ENCODE results near the gene OPHN1.
A peak's percentile ranks its signal among the peaks of the same experiment; 100 is the strongest.

Gene OPHN1

DNA sequence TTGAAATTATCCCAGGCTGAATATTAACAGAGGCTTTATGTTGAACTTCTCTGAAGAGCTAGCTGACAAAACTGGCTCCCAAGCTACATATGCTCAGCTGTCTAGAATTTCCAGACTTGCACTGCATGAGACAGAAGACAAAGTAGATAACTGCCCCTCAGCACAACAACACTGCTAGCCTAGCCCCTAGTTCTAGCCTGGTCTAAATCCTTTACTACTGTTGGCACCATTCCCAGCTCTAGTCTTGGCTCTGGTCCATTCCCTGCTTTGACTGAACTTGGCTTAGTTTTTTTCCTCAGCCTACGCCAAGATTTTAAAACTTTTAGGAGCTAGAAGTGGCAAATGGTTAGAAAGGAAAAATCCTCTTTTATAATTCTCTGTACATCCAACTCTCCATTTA lies 7.6 kb upstream of the OPHN1 start:
- no peak overlapping the region for H3K9ac ChIP-seq (ENCODE audit: low read length)
- H3K27me3 ChIP-seq (ENCODE audit: control insufficient read depth, insufficient read depth, low read length), result no peaks in the 10 kb centered on the region
- H3K4me1 ChIP-seq (ENCODE audit: control insufficient read depth, insufficient read depth, low read length), result no peaks in the 10 kb centered on the region
- H3K36me3 ChIP-seq (ENCODE audit: control insufficient read depth, insufficient read depth, low read length), result no peaks in the 10 kb centered on the region
- no peak overlapping the region for H3K4me3 ChIP-seq (ENCODE audit: low read length)
- H3K9me3 ChIP-seq (ENCODE audit: control insufficient read depth, low read length), result no peaks in the 10 kb centered on the region

GRCh38 chrX:68440442-68440841 lies 7.1 kb upstream of the OPHN1 start:
- no peak overlapping the region for H3K4me3 ChIP-seq (ENCODE audit: low read length)
- no peak overlapping the region for H3K9ac ChIP-seq (ENCODE audit: low read length)

GRCh38 chrX:68439341-68439740 lies 6.0 kb upstream of the OPHN1 start:
- H3K27me3 ChIP-seq (ENCODE audit: control insufficient read depth, insufficient read depth, low read length), result no peaks in the 10 kb centered on the region
- H3K36me3 ChIP-seq (ENCODE audit: control insufficient read depth, insufficient read depth, low read length), result no peaks in the 10 kb centered on the region
- no peaks in the 10 kb centered on the region for H3K4me1 ChIP-seq (ENCODE audit: control insufficient read depth, insufficient read depth, low read length)
- H3K4me3 ChIP-seq (ENCODE audit: low read length), result no peak overlapping the region
- H3K9ac ChIP-seq (ENCODE audit: low read length), result no peak overlapping the region
- H3K9me3 ChIP-seq (ENCODE audit: control insufficient read depth, low read length), result no peaks in the 10 kb centered on the region

More at GRCh38 chrX:68440442-68440841, 7.1 kb upstream of the OPHN1 start:
- Histone ChIP-seq H3K36me3 (ENCODE audit: control insufficient read depth, insufficient read depth, low read length) (no peaks in the 10 kb centered on the region), H3K27me3 (ENCODE audit: control insufficient read depth, insufficient read depth, low read length) (no peaks in the 10 kb centered on the region), H3K4me1 (ENCODE audit: control insufficient read depth, insufficient read depth, low read length) (no peaks in the 10 kb centered on the region), H3K9me3 (ENCODE audit: control insufficient read depth, low read length) (no peaks in the 10 kb centered on the region)

DNA sequence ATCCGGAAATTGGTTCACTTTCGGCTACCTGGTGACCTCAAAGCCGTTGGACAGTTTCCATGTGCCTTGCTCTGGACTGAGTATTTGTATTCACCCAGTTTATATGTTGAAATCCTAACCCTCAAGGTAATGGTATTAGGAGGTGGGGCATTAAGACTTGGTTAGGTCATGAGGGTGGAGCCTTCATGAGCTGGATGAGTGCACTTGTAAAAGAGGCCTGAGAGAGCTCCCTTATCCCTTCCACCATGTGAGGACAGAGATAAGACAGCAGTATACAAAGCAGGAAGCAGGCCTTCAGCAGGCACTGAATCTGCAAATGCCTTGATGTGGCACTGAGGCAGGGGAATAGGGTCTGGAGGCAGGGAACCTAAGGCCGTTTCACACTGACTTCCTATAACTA lies 5.3 kb upstream of the OPHN1 start:
- H3K4me1 ChIP-seq (ENCODE audit: control insufficient read depth, insufficient read depth, low read length), result no peaks in the 10 kb centered on the region
- H3K36me3 ChIP-seq (ENCODE audit: control insufficient read depth, insufficient read depth, low read length), result no peaks in the 10 kb centered on the region
- H3K9me3 ChIP-seq (ENCODE audit: control insufficient read depth, low read length), result no peaks in the 10 kb centered on the region
- no peak overlapping the region for H3K9ac ChIP-seq (ENCODE audit: low read length)
- no peak overlapping the region for H3K4me3 ChIP-seq (ENCODE audit: low read length)
- no peaks in the 10 kb centered on the region for H3K27me3 ChIP-seq (ENCODE audit: control insufficient read depth, insufficient read depth, low read length)

- Histone ChIP-seq H3K36me3 (ENCODE audit: control insufficient read depth, insufficient read depth, low read length) (no peaks in the 10 kb centered on the region), H3K9ac (ENCODE audit: low read length) (peak overlapping the region; percentile 71), H3K4me1 (ENCODE audit: control insufficient read depth, insufficient read depth, low read length) (no peaks in the 10 kb centered on the region), H3K27me3 (ENCODE audit: control insufficient read depth, insufficient read depth, low read length) (no peaks in the 10 kb centered on the region), H3K4me3 (ENCODE audit: low read length) (peak overlapping the region; percentile 77), H3K9me3 (ENCODE audit: control insufficient read depth, low read length) (no peaks in the 10 kb centered on the region)
Measured at GRCh38 chrX:68433981-68434299, 645 bp upstream of the OPHN1 start.

DNA sequence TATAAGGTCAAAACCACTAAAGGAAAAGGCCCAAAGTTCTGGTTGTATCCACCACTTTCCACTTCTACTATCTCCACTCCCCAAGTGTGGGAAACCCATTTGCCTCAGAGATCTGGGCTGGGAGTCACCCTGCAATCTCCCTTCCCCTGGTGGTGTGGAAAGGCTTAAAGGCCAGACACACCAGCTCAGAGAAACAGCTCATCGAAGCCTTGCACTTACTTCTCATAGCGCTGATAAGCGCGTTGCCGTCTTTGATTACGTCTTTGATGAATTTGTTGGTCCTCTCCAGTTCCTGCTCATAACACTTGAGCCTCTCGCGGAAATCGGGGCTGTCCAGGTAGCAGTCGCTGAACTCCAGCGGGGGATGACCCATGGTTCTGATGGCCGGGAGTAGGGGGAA lies 647 bp downstream of the OPHN1 start:
- Histone ChIP-seq H3K27me3 (ENCODE audit: control insufficient read depth, insufficient read depth, low read length) (no peaks in the 10 kb centered on the region), H3K4me3 (ENCODE audit: low read length) (peak overlapping the region; percentile 77), H3K9me3 (ENCODE audit: control insufficient read depth, low read length) (no peaks in the 10 kb centered on the region), H3K36me3 (ENCODE audit: control insufficient read depth, insufficient read depth, low read length) (no peaks in the 10 kb centered on the region), H3K9ac (ENCODE audit: low read length) (peak overlapping the region; percentile 71), H3K4me1 (ENCODE audit: control insufficient read depth, insufficient read depth, low read length) (no peaks in the 10 kb centered on the region)

GRCh38 chrX:68431836-68432235 lies 1.5 kb downstream of the OPHN1 start:
- Histone ChIP-seq H3K9me3 (ENCODE audit: control insufficient read depth, low read length) (no peaks in the 10 kb centered on the region), H3K4me1 (ENCODE audit: control insufficient read depth, insufficient read depth, low read length) (no peaks in the 10 kb centered on the region), H3K36me3 (ENCODE audit: control insufficient read depth, insufficient read depth, low read length) (no peaks in the 10 kb centered on the region), H3K27me3 (ENCODE audit: control insufficient read depth, insufficient read depth, low read length) (no peaks in the 10 kb centered on the region), H3K9ac (ENCODE audit: low read length) (no peak overlapping the region), H3K4me3 (ENCODE audit: low read length) (no peak overlapping the region)

DNA sequence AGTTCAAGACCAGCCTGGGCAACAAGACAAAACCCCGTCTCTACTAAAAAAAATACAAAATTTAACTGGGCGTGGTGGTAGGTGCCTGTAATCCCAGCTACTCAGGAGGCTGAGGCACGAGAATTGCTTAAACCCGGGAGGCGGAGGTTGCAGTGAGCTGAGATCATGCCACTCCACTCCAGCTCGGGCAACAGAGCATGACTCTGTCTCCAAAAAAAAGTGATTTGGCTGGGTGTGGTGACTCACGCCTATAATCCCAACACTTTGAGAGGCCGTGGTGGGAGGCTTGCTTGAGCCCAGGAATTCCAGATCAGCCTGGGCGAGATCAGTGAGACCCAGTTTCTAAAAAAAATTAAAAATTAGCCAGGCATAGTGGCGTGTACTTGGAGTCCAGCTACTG lies 4.1 kb downstream of the OPHN1 start:
- H3K9me3 ChIP-seq (ENCODE audit: control insufficient read depth, low read length), result no peaks in the 10 kb centered on the region
- no peaks in the 10 kb centered on the region for H3K4me1 ChIP-seq (ENCODE audit: control insufficient read depth, insufficient read depth, low read length)
- no peaks in the 10 kb centered on the region for H3K27me3 ChIP-seq (ENCODE audit: control insufficient read depth, insufficient read depth, low read length)
- no peaks in the 10 kb centered on the region for H3K36me3 ChIP-seq (ENCODE audit: control insufficient read depth, insufficient read depth, low read length)
- no peak overlapping the region for H3K9ac ChIP-seq (ENCODE audit: low read length)
- no peak overlapping the region for H3K4me3 ChIP-seq (ENCODE audit: low read length)

- Histone ChIP-seq H3K4me1 (ENCODE audit: control insufficient read depth, insufficient read depth, low read length) (no peaks in the 10 kb centered on the region), H3K27me3 (ENCODE audit: control insufficient read depth, insufficient read depth, low read length) (no peaks in the 10 kb centered on the region), H3K4me3 (ENCODE audit: low read length) (no peak overlapping the region), H3K36me3 (ENCODE audit: control insufficient read depth, insufficient read depth, low read length) (no peaks in the 10 kb centered on the region), H3K9ac (ENCODE audit: low read length) (no peak overlapping the region), H3K9me3 (ENCODE audit: control insufficient read depth, low read length) (no peaks in the 10 kb centered on the region)
Measured at GRCh38 chrX:68428431-68428830, 4.9 kb downstream of the OPHN1 start.

- no peaks in the 10 kb centered on the region for H3K9me3 ChIP-seq (ENCODE audit: control insufficient read depth, low read length)
- no peak overlapping the region for H3K4me3 ChIP-seq (ENCODE audit: low read length)
- H3K27me3 ChIP-seq (ENCODE audit: control insufficient read depth, insufficient read depth, low read length), result no peaks in the 10 kb centered on the region
- no peaks in the 10 kb centered on the region for H3K4me1 ChIP-seq (ENCODE audit: control insufficient read depth, insufficient read depth, low read length)
- H3K36me3 ChIP-seq (ENCODE audit: control insufficient read depth, insufficient read depth, low read length), result no peaks in the 10 kb centered on the region
- no peak overlapping the region for H3K9ac ChIP-seq (ENCODE audit: low read length)
Measured at GRCh38 chrX:68424719-68425118, 8.6 kb downstream of the OPHN1 start.

GRCh38 chrX:68422478-68422877 lies 10.8 kb downstream of the OPHN1 start:
- H3K36me3 ChIP-seq (ENCODE audit: control insufficient read depth, insufficient read depth, low read length), result no peaks in the 10 kb centered on the region
- H3K9me3 ChIP-seq (ENCODE audit: control insufficient read depth, low read length), result no peaks in the 10 kb centered on the region
- no peak overlapping the region for H3K9ac ChIP-seq (ENCODE audit: low read length)
- no peaks in the 10 kb centered on the region for H3K27me3 ChIP-seq (ENCODE audit: control insufficient read depth, insufficient read depth, low read length)
- no peak overlapping the region for H3K4me3 ChIP-seq (ENCODE audit: low read length)
- no peaks in the 10 kb centered on the region for H3K4me1 ChIP-seq (ENCODE audit: control insufficient read depth, insufficient read depth, low read length)

GRCh38 chrX:68421636-68422035 lies 11.7 kb downstream of the OPHN1 start:
- H3K27me3 ChIP-seq (ENCODE audit: control insufficient read depth, insufficient read depth, low read length), result no peaks in the 10 kb centered on the region
- no peak overlapping the region for H3K9ac ChIP-seq (ENCODE audit: low read length)
- H3K4me1 ChIP-seq (ENCODE audit: control insufficient read depth, insufficient read depth, low read length), result peaks cover 2% of the 10 kb centered on the region
- no peak overlapping the region for H3K4me3 ChIP-seq (ENCODE audit: low read length)
- H3K9me3 ChIP-seq (ENCODE audit: control insufficient read depth, low read length), result no peaks in the 10 kb centered on the region
- H3K36me3 ChIP-seq (ENCODE audit: control insufficient read depth, insufficient read depth, low read length), result no peaks in the 10 kb centered on the region

- H3K4me1 ChIP-seq (ENCODE audit: control insufficient read depth, insufficient read depth, low read length), result peaks cover 4% of the 10 kb centered on the region
- no peak overlapping the region for H3K9ac ChIP-seq (ENCODE audit: low read length)
- no peak overlapping the region for H3K4me3 ChIP-seq (ENCODE audit: low read length)
- no peaks in the 10 kb centered on the region for H3K36me3 ChIP-seq (ENCODE audit: control insufficient read depth, insufficient read depth, low read length)
- no peaks in the 10 kb centered on the region for H3K27me3 ChIP-seq (ENCODE audit: control insufficient read depth, insufficient read depth, low read length)
- H3K9me3 ChIP-seq (ENCODE audit: control insufficient read depth, low read length), result no peaks in the 10 kb centered on the region
Measured at GRCh38 chrX:68420559-68420958, 12.7 kb downstream of the OPHN1 start.

Measured in mucosa of stomach (tissue), 1 donor.